Measurements from ENCODE around the gene IFT27. TPM values are rescaled to one million over a fixed set of nuclear protein-coding genes. Genes with fewer than 3 reads are reported as not detected.

Gene IFT27
- polyA plus RNA-seq, 1 experiment: 23.0 TPM

GRCh38 chr22:36797374-36797773, 21.5 kb upstream of the IFT27 start:
- CTCF ChIA-PET: no interaction called here
- peaks cover 7% of the 10 kb centered on the region for H3K27me3 ChIP-seq (ENCODE audit: control insufficient read depth, insufficient read depth, low read length)

GRCh38 chr22:36796552-36797175, 20.7 kb upstream of the IFT27 start:
- Histone ChIP-seq H3K27me3 (ENCODE audit: control insufficient read depth, insufficient read depth, low read length) (peaks cover 7% of the 10 kb centered on the region), H3K4me3 (ENCODE audit: low read depth, low read length) (no peak overlapping the region), H3K36me3 (ENCODE audit: control insufficient read depth, insufficient read depth, low read length) (no peaks in the 10 kb centered on the region)
- ChIA-PET CTCF (no interaction called here), POLR2A (no interaction called here)
- TF ChIP-seq CTCF (IDR thresholded peaks at IDR 0.05; ENCODE audit: insufficient read depth, low read depth, low read length): no peak
- DNase-seq (ENCODE audit: low read depth): no peak

More at GRCh38 chr22:36797374-36797773, 21.5 kb upstream of the IFT27 start:
- POLR2A ChIA-PET: no interaction called here
- H3K4me3 ChIP-seq (ENCODE audit: low read depth, low read length): no peak overlapping the region
- no peak for TF ChIP-seq CTCF (IDR thresholded peaks at IDR 0.05; ENCODE audit: insufficient read depth, low read depth, low read length)
- H3K36me3 ChIP-seq (ENCODE audit: control insufficient read depth, insufficient read depth, low read length): no peaks in the 10 kb centered on the region
- DNase-seq (ENCODE audit: low read depth): no peak

- no peaks in the 10 kb centered on the region for H3K36me3 ChIP-seq (ENCODE audit: control insufficient read depth, insufficient read depth, low read length)
- no peak for DNase-seq (ENCODE audit: low read depth)
- H3K4me3 ChIP-seq (ENCODE audit: low read depth, low read length): no peak overlapping the region
- ChIA-PET CTCF (interaction anchor here (0.7 kb wide), 1 partner anchor 20 kb away, joined by 3 read pairs; no protein-coding TSS in a partner anchor), POLR2A (no interaction called here)
- TF ChIP-seq CTCF (IDR thresholded peaks at IDR 0.05; ENCODE audit: insufficient read depth, low read depth, low read length): no peak
- peaks cover 8% of the 10 kb centered on the region for H3K27me3 ChIP-seq (ENCODE audit: control insufficient read depth, insufficient read depth, low read length)
Measured at GRCh38 chr22:36795633-36796032, 19.7 kb upstream of the IFT27 start.

GRCh38 chr22:36790648-36791047, 14.7 kb upstream of the IFT27 start:
- no peak for DNase-seq (ENCODE audit: low read depth)
- peaks cover 30% of the 10 kb centered on the region for H3K27me3 ChIP-seq (ENCODE audit: control insufficient read depth, insufficient read depth, low read length)
- POLR2A ChIA-PET: no interaction called here
- TF ChIP-seq CTCF (IDR thresholded peaks at IDR 0.05; ENCODE audit: insufficient read depth, low read depth, low read length): no peak
- H3K4me3 ChIP-seq (ENCODE audit: low read depth, low read length): no peak overlapping the region
- no peaks in the 10 kb centered on the region for H3K36me3 ChIP-seq (ENCODE audit: control insufficient read depth, insufficient read depth, low read length)
- CTCF ChIA-PET: no interaction called here

- CTCF ChIA-PET: interaction anchor here (0.9 to 10.4 kb wide), 6 partner anchors 12 to 240 kb away, joined by 3 to 89 read pairs (median 3); partner anchors contain the start of genes IFT27 and NCF4
- Histone ChIP-seq H3K4me3 (ENCODE audit: low read depth, low read length) (no peak overlapping the region), H3K36me3 (ENCODE audit: control insufficient read depth, insufficient read depth, low read length) (no peaks in the 10 kb centered on the region), H3K27me3 (ENCODE audit: control insufficient read depth, insufficient read depth, low read length) (peaks cover 34% of the 10 kb centered on the region)
- POLR2A ChIA-PET: no interaction called here
- no peak for DNase-seq (ENCODE audit: low read depth)
- no peak for TF ChIP-seq CTCF (IDR thresholded peaks at IDR 0.05; ENCODE audit: insufficient read depth, low read depth, low read length)
Measured at GRCh38 chr22:36787204-36787988, 11.5 kb upstream of the IFT27 start.
